Liver (tissue), 9 donors: ENCODE measurements around the gene SLC38A10. TPM values are rescaled to one million over a fixed set of nuclear protein-coding genes. Genes with fewer than 3 reads are reported as not detected.

Experiments
- DNase-seq: peaks from one replicate; pipeline ENCODE4 v3.0.0-alpha.2; 2017; ENCODE audit warnings: low spot score
- H3K27ac ChIP-seq, 2 donors: one replicate each; pipeline ENCODE4 v1.7.0; 2013; ENCODE audit warnings: inconsistent platforms in 2 of 2, low read length in 2 of 2, control low read depth in 1 of 2, low read depth in 1 of 2, mild to moderate bottlenecking in 1 of 2
- H3K27me3 ChIP-seq, 4 donors: one replicate each; pipeline versions ENCODE4 v1.6.1 to v1.7.0; 2013; ENCODE audit warnings: low read length in 3 of 4, inconsistent platforms in 1 of 4, mild to moderate bottlenecking in 1 of 4, moderate library complexity in 1 of 4; ENCODE audit not compliant: control insufficient read depth in 4 of 4, insufficient read depth in 4 of 4
- H3K36me3 ChIP-seq, 4 donors: one replicate each; pipeline versions ENCODE4 v1.6.1 to v1.7.0; 2013; ENCODE audit warnings: low read length in 3 of 4, mild to moderate bottlenecking in 3 of 4, low read depth in 1 of 4, moderate library complexity in 1 of 4; ENCODE audit not compliant: control insufficient read depth in 4 of 4, insufficient read depth in 3 of 4
- H3K4me1 ChIP-seq, 4 donors: one replicate each; pipeline versions ENCODE4 v1.6.1 to v1.7.0; 2013; ENCODE audit warnings: low read length in 3 of 4, mild to moderate bottlenecking in 3 of 4, moderate library complexity in 1 of 4; ENCODE audit not compliant: control insufficient read depth in 4 of 4, insufficient read depth in 4 of 4
- H3K4me3 ChIP-seq, 3 donors: one replicate each; pipeline versions ENCODE4 v1.6.1 to v1.7.0; 2013; ENCODE audit warnings: low read length in 3 of 3, control low read depth in 1 of 3, low read depth in 1 of 3, mild to moderate bottlenecking in 1 of 3
- H3K9ac ChIP-seq, 2 donors: one replicate each; pipeline ENCODE4 v1.7.0; 2013; ENCODE audit warnings: low read length in 2 of 2, mild to moderate bottlenecking in 2 of 2, moderate library complexity in 2 of 2, control low read depth in 1 of 2, low read depth in 1 of 2
- H3K9me3 ChIP-seq, 4 donors: one replicate each; pipeline versions ENCODE4 v1.6.1 to v1.7.0; 2013; ENCODE audit warnings: low read length in 3 of 4; ENCODE audit not compliant: control insufficient read depth in 4 of 4
- CTCF ChIP-seq: fragments of 150-350 bp; IDR thresholded peaks from 2 replicates; pipeline ENCODE4 v1.5.1; 2017; ENCODE audit warnings: improper control_type of control experiment, low read depth, low read length; ENCODE audit not compliant: missing input control
- EGR1 ChIP-seq, 2 donors: IDR thresholded peaks; 2 replicates each; pipeline ENCODE4 v1.6.1; 2016 to 2018; ENCODE audit warnings: antibody characterized with exemption in 2 of 2, low read depth in 2 of 2
- FOXA1 ChIP-seq: IDR thresholded peaks from 2 replicates; pipeline ENCODE4 v1.6.1; 2016; ENCODE audit warnings: antibody characterized with exemption
- FOXA2 ChIP-seq: IDR thresholded peaks from 2 replicates; pipeline ENCODE4 v1.6.1; 2016; ENCODE audit warnings: antibody characterized with exemption
- GABPA ChIP-seq, 2 donors: IDR thresholded peaks in 1 of 2; conservative IDR thresholded peaks in 1 of 2; 2 replicates each; pipeline ENCODE4 v1.6.1; 2016; ENCODE audit warnings: antibody characterized with exemption in 2 of 2, mild to moderate bottlenecking in 1 of 2, moderate library complexity in 1 of 2
- HNF4A ChIP-seq, 2 donors: conservative IDR thresholded peaks; 2 replicates each; pipeline ENCODE4 v1.6.1; 2016; ENCODE audit warnings: antibody characterized with exemption in 2 of 2, mild to moderate bottlenecking in 2 of 2
- HNF4G ChIP-seq: IDR thresholded peaks from 2 replicates; pipeline ENCODE4 v1.6.1; 2016; ENCODE audit warnings: antibody characterized with exemption
- JUND ChIP-seq, 2 donors: IDR thresholded peaks; 2 replicates each; pipeline ENCODE4 v1.6.1; 2016; ENCODE audit warnings: antibody characterized with exemption in 2 of 2
- MAX ChIP-seq: IDR thresholded peaks from 2 replicates; pipeline ENCODE4 v1.6.1; 2016; ENCODE audit warnings: antibody characterized with exemption
- NR2F2 ChIP-seq: IDR thresholded peaks from 2 replicates; pipeline ENCODE4 v1.6.1; 2016; ENCODE audit warnings: antibody characterized with exemption
- RXRA ChIP-seq, 2 donors: IDR thresholded peaks; 2 replicates each; pipeline ENCODE4 v1.6.1; 2017 to 2018; ENCODE audit warnings: antibody characterized with exemption in 2 of 2, mild to moderate bottlenecking in 1 of 2
- SP1 ChIP-seq: IDR thresholded peaks from 2 replicates; pipeline ENCODE4 v1.6.1; 2018; ENCODE audit warnings: antibody characterized with exemption, mild to moderate bottlenecking
- YY1 ChIP-seq: IDR thresholded peaks from 2 replicates; pipeline ENCODE4 v1.6.1; 2016; ENCODE audit warnings: antibody characterized with exemption, mild to moderate bottlenecking
- WGBS: extraction: QIAGEN DNeasy Blood & Tissue Kit; methylation state at CpG from one replicate; pipeline ENCODE4 v1.1.7; 2013; 5-methylcytosine and 5-hydroxymethylcytosine counted together
- polyA plus RNA-seq, 2 donors: library from polyadenylated mRNA; stranded (reverse) in 1 of 2; unstranded in 1 of 2; fragments of 200-250 nt in 1 of 2; fragments of >200 nt in 1 of 2; fragmentation: Nextera tagmentation in 1 of 2; extraction: Ambion mirVana in 1 of 2; gene quantifications; one replicate each; pipeline versions ENCODE4 v1.2.1 to v1.2.3, GENCODE V29; 2013 to 2015
- total RNA-seq, 2 donors: library from RNA; depleted of rRNA; stranded (reverse); fragments of >200 nt; gene quantifications; one replicate each; pipeline ENCODE4 v1.2.3, GENCODE V29; 2014
- donor health status: healthy.
- donor health status: healthy.
- donor health status: healthy.
- donor health status: healthy.
- donor health status: healthy.

Gene SLC38A10
- total and polyA plus RNA-seq, 4 donors, result 29.3 to 117 (median 54.7) TPM

- DNase-seq, result no peak
- H3K4me3 ChIP-seq, result no peak overlapping the region
- H3K9ac ChIP-seq, result no peak overlapping the region
- WGBS, result 80% methylated on average over 11 of the region's 11 CpGs
- peaks cover 3 to 41% (median 13%) of the 10 kb centered on the region in 4 donors for H3K4me1 ChIP-seq
- H3K27ac ChIP-seq, result peak overlapping the region; percentile 64 to 80
- TF ChIP-seq FOXA1, result no peak
- no peak for TF ChIP-seq YY1
- TF ChIP-seq SP1, result no peak
- TF ChIP-seq HNF4A (conservative IDR thresholded peaks at IDR 0.05), result no peak
- no peak for TF ChIP-seq GABPA (IDR thresholded peaks at IDR 0.05 in 1 of 2, conservative IDR thresholded peaks at IDR 0.05 in 1 of 2)
- TF ChIP-seq HNF4G, result no peak
- no peak for TF ChIP-seq NR2F2
- no peak for TF ChIP-seq FOXA2
- TF ChIP-seq CTCF, result no peak
- TF ChIP-seq EGR1 (IDR thresholded peaks at IDR 0.05; ENCODE audit: low read depth in 2 of 2), result no peak
- no peak for TF ChIP-seq MAX
- TF ChIP-seq RXRA (IDR thresholded peaks at IDR 0.05), result no peak
- H3K27me3 ChIP-seq, result no peaks in the 10 kb centered on the region
- H3K9me3 ChIP-seq, result no peaks in the 10 kb centered on the region
- no peaks in the 10 kb centered on the region for H3K36me3 ChIP-seq
Measured at GRCh38 chr17:81298325-81298990, 3.4 kb upstream of the SLC38A10 start.

- TF ChIP-seq JUND (IDR thresholded peaks at IDR 0.05) (no peak), CTCF (peak; percentile 36), YY1 (peak; percentile 6), RXRA (IDR thresholded peaks at IDR 0.05) (peak in 1 of 2 donors; percentile 17)
- Histone ChIP-seq H3K9ac (peak overlapping the region; percentile 94 to 99), H3K9me3 (no peaks in the 10 kb centered on the region), H3K27me3 (no peaks in the 10 kb centered on the region), H3K27ac (peak overlapping the region; percentile 88 to 92), H3K4me3 (peak overlapping the region; percentile 75 to 92 (median 85)), H3K36me3 (no peaks in the 10 kb centered on the region), H3K4me1 (peaks cover 5 to 55% (median 25%) of the 10 kb centered on the region in 4 donors)
- 13% methylated on average over 22 of the region's 22 CpGs for WGBS
- no peak for DNase-seq
Measured at GRCh38 chr17:81295676-81296381, 722 bp upstream of the SLC38A10 start.
